ENCODE results near the gene THPO.

DNA sequence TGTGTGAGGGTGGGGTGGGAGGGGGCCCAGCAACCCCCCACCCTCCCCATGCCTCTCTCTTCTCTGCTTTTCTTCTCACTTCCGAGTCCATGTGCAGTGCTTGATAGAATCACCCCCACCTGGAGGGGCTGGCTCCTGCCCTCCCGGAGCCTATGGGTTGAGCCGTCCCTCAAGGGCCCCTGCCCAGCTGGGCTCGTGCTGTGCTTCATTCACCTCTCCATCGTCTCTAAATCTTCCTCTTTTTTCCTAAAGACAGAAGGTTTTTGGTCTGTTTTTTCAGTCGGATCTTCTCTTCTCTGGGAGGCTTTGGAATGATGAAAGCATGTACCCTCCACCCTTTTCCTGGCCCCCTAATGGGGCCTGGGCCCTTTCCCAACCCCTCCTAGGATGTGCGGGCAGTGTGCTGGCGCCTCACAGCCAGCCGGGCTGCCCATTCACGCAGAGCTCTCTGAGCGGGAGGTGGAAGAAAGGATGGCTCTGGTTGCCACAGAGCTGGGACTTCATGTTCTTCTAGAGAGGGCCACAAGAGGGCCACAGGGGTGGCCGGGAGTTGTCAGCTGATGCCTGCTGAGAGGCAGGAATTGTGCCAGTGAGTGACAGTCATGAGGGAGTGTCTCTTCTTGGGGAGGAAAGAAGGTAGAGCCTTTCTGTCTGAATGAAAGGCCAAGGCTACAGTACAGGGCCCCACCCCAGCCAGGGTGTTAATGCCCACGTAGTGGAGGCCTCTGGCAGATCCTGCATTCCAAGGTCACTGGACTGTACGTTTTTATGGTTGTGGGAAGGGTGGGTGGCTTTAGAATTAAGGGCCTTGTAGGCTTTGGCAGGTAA is 32.5 kb downstream of the THPO start:
- TF ChIP-seq, protein P1, sequence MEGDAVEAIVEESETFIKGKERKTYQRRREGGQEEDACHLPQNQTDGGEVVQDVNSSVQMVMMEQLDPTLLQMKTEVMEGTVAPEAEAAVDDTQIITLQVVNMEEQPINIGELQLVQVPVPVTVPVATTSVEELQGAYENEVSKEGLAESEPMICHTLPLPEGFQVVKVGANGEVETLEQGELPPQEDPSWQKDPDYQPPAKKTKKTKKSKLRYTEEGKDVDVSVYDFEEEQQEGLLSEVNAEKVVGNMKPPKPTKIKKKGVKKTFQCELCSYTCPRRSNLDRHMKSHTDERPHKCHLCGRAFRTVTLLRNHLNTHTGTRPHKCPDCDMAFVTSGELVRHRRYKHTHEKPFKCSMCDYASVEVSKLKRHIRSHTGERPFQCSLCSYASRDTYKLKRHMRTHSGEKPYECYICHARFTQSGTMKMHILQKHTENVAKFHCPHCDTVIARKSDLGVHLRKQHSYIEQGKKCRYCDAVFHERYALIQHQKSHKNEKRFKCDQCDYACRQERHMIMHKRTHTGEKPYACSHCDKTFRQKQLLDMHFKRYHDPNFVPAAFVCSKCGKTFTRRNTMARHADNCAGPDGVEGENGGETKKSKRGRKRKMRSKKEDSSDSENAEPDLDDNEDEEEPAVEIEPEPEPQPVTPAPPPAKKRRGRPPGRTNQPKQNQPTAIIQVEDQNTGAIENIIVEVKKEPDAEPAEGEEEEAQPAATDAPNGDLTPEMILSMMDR (conservative IDR thresholded peaks at IDR 0.05; ENCODE audit: low read depth in 2 of 2): peak; percentile 60 to 67
- 0 out of 2 replicates have a peak, but pooled peaks have one; percentile 19 for TF ChIP-seq POLR2AphosphoS5 (IDR thresholded peaks at IDR 0.05; ENCODE audit: low read depth)
- TF ChIP-seq EZH2phosphoT487 (IDR thresholded peaks at IDR 0.05; ENCODE audit: unreplicated experiment): no peak
- TF ChIP-seq, protein P2, sequence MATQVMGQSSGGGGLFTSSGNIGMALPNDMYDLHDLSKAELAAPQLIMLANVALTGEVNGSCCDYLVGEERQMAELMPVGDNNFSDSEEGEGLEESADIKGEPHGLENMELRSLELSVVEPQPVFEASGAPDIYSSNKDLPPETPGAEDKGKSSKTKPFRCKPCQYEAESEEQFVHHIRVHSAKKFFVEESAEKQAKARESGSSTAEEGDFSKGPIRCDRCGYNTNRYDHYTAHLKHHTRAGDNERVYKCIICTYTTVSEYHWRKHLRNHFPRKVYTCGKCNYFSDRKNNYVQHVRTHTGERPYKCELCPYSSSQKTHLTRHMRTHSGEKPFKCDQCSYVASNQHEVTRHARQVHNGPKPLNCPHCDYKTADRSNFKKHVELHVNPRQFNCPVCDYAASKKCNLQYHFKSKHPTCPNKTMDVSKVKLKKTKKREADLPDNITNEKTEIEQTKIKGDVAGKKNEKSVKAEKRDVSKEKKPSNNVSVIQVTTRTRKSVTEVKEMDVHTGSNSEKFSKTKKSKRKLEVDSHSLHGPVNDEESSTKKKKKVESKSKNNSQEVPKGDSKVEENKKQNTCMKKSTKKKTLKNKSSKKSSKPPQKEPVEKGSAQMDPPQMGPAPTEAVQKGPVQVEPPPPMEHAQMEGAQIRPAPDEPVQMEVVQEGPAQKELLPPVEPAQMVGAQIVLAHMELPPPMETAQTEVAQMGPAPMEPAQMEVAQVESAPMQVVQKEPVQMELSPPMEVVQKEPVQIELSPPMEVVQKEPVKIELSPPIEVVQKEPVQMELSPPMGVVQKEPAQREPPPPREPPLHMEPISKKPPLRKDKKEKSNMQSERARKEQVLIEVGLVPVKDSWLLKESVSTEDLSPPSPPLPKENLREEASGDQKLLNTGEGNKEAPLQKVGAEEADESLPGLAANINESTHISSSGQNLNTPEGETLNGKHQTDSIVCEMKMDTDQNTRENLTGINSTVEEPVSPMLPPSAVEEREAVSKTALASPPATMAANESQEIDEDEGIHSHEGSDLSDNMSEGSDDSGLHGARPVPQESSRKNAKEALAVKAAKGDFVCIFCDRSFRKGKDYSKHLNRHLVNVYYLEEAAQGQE (IDR thresholded peaks at IDR 0.05; ENCODE audit: unreplicated experiment): no peak
